Parathyroid adenoma (tissue), 2 donors: Measurements from ENCODE around the gene TUT4.

ENCODE experiments used
- H2AFZ ChIP-seq: fragments of 300-600 bp; sonication (generic); one replicate; pipeline ENCODE4 v1.7.0; 2017; ENCODE audit warnings: antibody characterized with exemption, mild to moderate bottlenecking
- H3K27ac ChIP-seq: fragments of 300-600 bp; sonication (generic); one replicate; pipeline ENCODE4 v1.7.0; 2017
- H3K27me3 ChIP-seq: fragments of 300-600 bp; sonication (generic); one replicate; pipeline ENCODE4 v1.7.0; 2017; ENCODE audit warnings: low read length; ENCODE audit not compliant: control insufficient read depth, insufficient read depth
- H3K36me3 ChIP-seq: fragments of 300-600 bp; sonication (generic); one replicate; pipeline ENCODE4 v1.7.0; 2017; ENCODE audit warnings: low read length; ENCODE audit not compliant: control insufficient read depth, insufficient read depth
- H3K4me1 ChIP-seq: fragments of 300-600 bp; sonication (generic); one replicate; pipeline ENCODE4 v1.7.0; 2017; ENCODE audit warnings: control low read depth
- H3K4me2 ChIP-seq: fragments of 300-600 bp; sonication (generic); one replicate; pipeline ENCODE4 v1.7.0; 2017; ENCODE audit warnings: low read length
- H3K4me3 ChIP-seq: fragments of 300-600 bp; sonication (generic); one replicate; pipeline ENCODE4 v1.7.0; 2017; ENCODE audit warnings: low read depth, low read length
- H3K79me2 ChIP-seq: fragments of 300-600 bp; sonication (generic); one replicate; pipeline ENCODE4 v1.7.0; 2017; ENCODE audit warnings: control low read depth
- H3K9ac ChIP-seq: fragments of 300-600 bp; sonication (generic); one replicate; pipeline ENCODE4 v1.7.0; 2017; ENCODE audit warnings: mild to moderate bottlenecking
- H3K9me3 ChIP-seq: fragments of 300-600 bp; sonication (generic); one replicate; pipeline ENCODE4 v1.7.0; 2017; ENCODE audit warnings: low read length; ENCODE audit not compliant: control insufficient read depth
- CTCF ChIP-seq: fragments of 300-600 bp; sonication (generic); IDR thresholded peaks from one replicate; pipeline ENCODE4 v1.7.0; 2017; ENCODE audit warnings: antibody characterized with exemption, mild to moderate bottlenecking
- donor health status: primary hyperparathyroidism.

TUT4 gene

GRCh38 chr1:52506920-52507546 lies 45.9 kb downstream of the TUT4 start:
- Histone ChIP-seq H2AFZ (no peak overlapping the region), H3K27ac (no peak overlapping the region), H3K4me1 (no peaks in the 10 kb centered on the region), H3K9me3 (no peaks in the 10 kb centered on the region), H3K4me2 (no peak overlapping the region), H3K36me3 (no peaks in the 10 kb centered on the region), H3K9ac (no peak overlapping the region), H3K27me3 (no peaks in the 10 kb centered on the region), H3K4me3 (no peak overlapping the region), H3K79me2 (no peaks in the 10 kb centered on the region)
- TF ChIP-seq CTCF: no peak

DNA sequence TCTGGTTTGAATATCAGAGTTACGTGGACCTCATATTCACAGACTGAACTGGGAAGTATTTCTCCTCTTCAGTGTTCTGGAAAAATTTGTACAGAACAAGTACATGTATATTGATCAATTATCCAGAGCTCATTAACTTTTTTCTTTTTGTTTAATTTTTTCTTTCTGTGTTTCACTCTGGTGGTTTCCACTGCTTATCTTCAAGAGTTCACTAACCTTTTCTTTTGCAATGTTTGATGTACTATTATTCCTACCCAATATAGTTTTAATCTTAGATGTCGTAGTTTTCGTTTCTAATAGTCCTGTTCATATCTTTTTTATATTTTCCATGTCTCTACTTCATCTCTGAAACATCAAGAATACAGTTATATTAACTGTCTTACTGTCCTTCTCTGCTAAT lies 46.5 kb downstream of the TUT4 start:
- Histone ChIP-seq H3K4me1 (no peaks in the 10 kb centered on the region), H2AFZ (no peak overlapping the region), H3K9ac (no peak overlapping the region), H3K27me3 (no peaks in the 10 kb centered on the region), H3K4me3 (no peak overlapping the region), H3K9me3 (no peaks in the 10 kb centered on the region), H3K79me2 (no peaks in the 10 kb centered on the region), H3K4me2 (no peak overlapping the region), H3K27ac (no peak overlapping the region), H3K36me3 (no peaks in the 10 kb centered on the region)
- TF ChIP-seq CTCF: no peak

DNA sequence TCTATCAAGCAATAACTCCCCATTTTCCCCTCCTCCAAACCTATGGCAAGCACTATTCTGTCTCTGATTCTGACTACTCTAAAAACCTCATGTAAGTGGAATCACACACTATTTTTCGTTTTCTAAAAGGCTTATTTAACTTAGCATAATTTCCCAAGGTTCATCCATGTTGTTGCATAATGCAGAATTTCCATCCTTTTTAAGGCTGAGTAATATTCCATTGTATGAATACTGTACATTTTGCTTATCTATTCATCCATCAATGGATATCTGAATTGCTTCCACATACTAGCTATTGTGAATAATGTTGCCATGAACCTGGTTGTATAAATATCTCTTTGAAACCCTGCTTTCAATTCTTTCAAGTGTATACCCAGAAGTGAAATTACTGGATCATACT lies 48.2 kb downstream of the TUT4 start:
- Histone ChIP-seq H3K36me3 (no peaks in the 10 kb centered on the region), H3K9ac (no peak overlapping the region), H3K27me3 (no peaks in the 10 kb centered on the region), H3K4me2 (no peak overlapping the region), H3K4me1 (no peaks in the 10 kb centered on the region), H3K4me3 (no peak overlapping the region), H3K79me2 (no peaks in the 10 kb centered on the region), H2AFZ (no peak overlapping the region), H3K27ac (no peak overlapping the region), H3K9me3 (no peaks in the 10 kb centered on the region)
- no peak for TF ChIP-seq CTCF

DNA sequence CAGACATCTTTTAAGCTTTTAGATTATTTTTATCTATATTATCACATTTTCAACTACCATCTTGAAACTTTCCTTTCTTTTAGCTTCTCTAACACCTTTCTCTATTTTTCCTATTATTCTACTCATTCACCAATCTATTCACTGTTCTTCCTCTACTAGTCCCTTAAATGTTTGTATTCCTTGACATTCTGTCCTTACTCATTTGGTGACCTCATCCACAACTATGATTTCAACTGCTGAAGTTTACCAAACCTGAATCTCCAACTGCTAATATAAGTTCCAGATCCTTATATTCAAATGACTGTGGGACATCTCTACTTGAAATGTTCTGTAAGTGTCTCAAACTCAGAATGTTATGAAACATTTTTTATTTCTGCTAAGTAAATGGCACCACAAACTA lies 49.2 kb downstream of the TUT4 start:
- Histone ChIP-seq H3K9me3 (no peaks in the 10 kb centered on the region), H3K27me3 (no peaks in the 10 kb centered on the region), H3K4me3 (no peak overlapping the region), H3K4me2 (no peak overlapping the region), H3K79me2 (peaks cover 4% of the 10 kb centered on the region), H2AFZ (no peak overlapping the region), H3K36me3 (no peaks in the 10 kb centered on the region), H3K9ac (no peak overlapping the region), H3K4me1 (no peaks in the 10 kb centered on the region), H3K27ac (no peak overlapping the region)
- no peak for TF ChIP-seq CTCF

GRCh38 chr1:52502789-52503188 lies 50.1 kb downstream of the TUT4 start:
- H3K27me3 ChIP-seq: no peaks in the 10 kb centered on the region
- H3K79me2 ChIP-seq: peaks cover 4% of the 10 kb centered on the region
- TF ChIP-seq CTCF: no peak
- no peak overlapping the region for H3K27ac ChIP-seq
- no peak overlapping the region for H3K4me2 ChIP-seq
- no peak overlapping the region for H3K9ac ChIP-seq
- H3K36me3 ChIP-seq: no peaks in the 10 kb centered on the region
- no peaks in the 10 kb centered on the region for H3K4me1 ChIP-seq
- no peak overlapping the region for H3K4me3 ChIP-seq
- no peak overlapping the region for H2AFZ ChIP-seq
- no peaks in the 10 kb centered on the region for H3K9me3 ChIP-seq
